Keratinocyte (primary cell): ENCODE data around the gene LARGE1. TPM values are rescaled to one million over a fixed set of nuclear protein-coding genes. Genes with fewer than 3 reads are reported as not detected.

ENCODE experiments used
- DNase-seq: peaks from one replicate; pipeline ENCODE4 v3.0.0-alpha.2; 2011; ENCODE audit warnings: low read depth, missing footprints, low spot score
- FAIRE-seq: peaks from 2 replicates; lab custom pipeline; 2011; peaks lifted over from hg19 to GRCh38; lab: Jason Lieb, UNC
- H2AFZ ChIP-seq: 2 replicates; pipeline ENCODE4 v1.6.0; 2012; ENCODE audit warnings: low read length, control low read depth, inconsistent platforms; ENCODE audit not compliant: control insufficient read depth
- H3K27ac ChIP-seq: 2 replicates; pipeline ENCODE4 v1.5.1; 2011; ENCODE audit warnings: low read length; ENCODE audit not compliant: control insufficient read depth, insufficient read depth
- H3K27me3 ChIP-seq: 3 replicates; pipeline ENCODE4 v1.6.0; 2011; ENCODE audit warnings: low read length; ENCODE audit not compliant: control insufficient read depth, insufficient read depth; ENCODE audit errors: extremely low read depth
- H3K36me3 ChIP-seq, 2 experiments: 2 replicates in 1 of 2; 3 replicates in 1 of 2; pipeline ENCODE4 v1.5.1; 2011; ENCODE audit warnings: low read length in 2 of 2, mild to moderate bottlenecking in 1 of 2; ENCODE audit not compliant: control insufficient read depth in 2 of 2, insufficient read depth in 2 of 2; ENCODE audit errors: extremely low read depth in 1 of 2
- H3K4me1 ChIP-seq: 3 replicates; pipeline ENCODE4 v1.5.1; 2011; ENCODE audit warnings: low read length; ENCODE audit not compliant: control insufficient read depth, insufficient read depth; ENCODE audit errors: extremely low read depth
- H3K4me2 ChIP-seq: 3 replicates; pipeline ENCODE4 v1.6.0; 2011; ENCODE audit warnings: low read depth, low read length; ENCODE audit not compliant: control insufficient read depth, insufficient read depth; ENCODE audit errors: extremely low read depth
- H3K4me3 ChIP-seq, 3 experiments: fragments of 200-600 bp in 1 of 3; sonication (generic) in 1 of 3; 2 replicates in 2 of 3; 3 replicates in 1 of 3; pipeline ENCODE4 v1.5.1; 2011 to 2016; ENCODE audit warnings: low read length in 3 of 3, mild to moderate bottlenecking in 3 of 3, control low read depth in 2 of 3, inconsistent platforms in 1 of 3, low read depth in 1 of 3, mixed read lengths in 1 of 3, mixed run types in 1 of 3, moderate library complexity in 1 of 3; ENCODE audit not compliant: control insufficient read depth in 2 of 3, insufficient read depth in 2 of 3; ENCODE audit errors: extremely low read depth in 1 of 3
- H3K79me2 ChIP-seq: 2 replicates; pipeline ENCODE4 v1.6.0; 2012; ENCODE audit warnings: low read length; ENCODE audit not compliant: control insufficient read depth, insufficient read depth
- H3K9ac ChIP-seq: 3 replicates; pipeline ENCODE4 v1.6.0; 2011; ENCODE audit warnings: low read length; ENCODE audit not compliant: control insufficient read depth, insufficient read depth; ENCODE audit errors: extremely low read depth
- H3K9me1 ChIP-seq: 3 replicates; pipeline ENCODE4 v1.6.0; 2011; ENCODE audit warnings: low read length; ENCODE audit not compliant: control insufficient read depth, insufficient read depth; ENCODE audit errors: extremely low read depth
- H3K9me3 ChIP-seq: 2 replicates; pipeline ENCODE4 v1.5.1; 2012; ENCODE audit warnings: low read depth, low read length; ENCODE audit not compliant: control insufficient read depth
- H4K20me1 ChIP-seq: 3 replicates; pipeline ENCODE4 v1.6.0; 2011; ENCODE audit warnings: low read length; ENCODE audit not compliant: control insufficient read depth, insufficient read depth; ENCODE audit errors: extremely low read depth
- EZH2 ChIP-seq: IDR thresholded peaks from one replicate; pipeline ENCODE4 v1.6.1; 2012; ENCODE audit warnings: inconsistent platforms, mild to moderate bottlenecking, low read length, moderate library complexity
- dilution Hi-C: fragments of 300-500 bp; cut with MboI; formaldehyde crosslinking; loops from one replicate; pipeline ENCODE4 v1.7.0; 2020; ENCODE audit warnings: low sequenced_read_pairs; ENCODE audit not compliant: extremely low pct_ligation_motif_present
- polyA plus RNA-seq, 5 experiments: library from polyadenylated mRNA; depleted of rRNA in 3 of 5; stranded (reverse) in 3 of 5; stranded (forward) in 1 of 5; unstranded in 1 of 5; fragments of >200 nt; gene quantifications; 1 replicate in 1 of 5; 2 replicates in 3 of 5; 3 replicates in 1 of 5; pipeline versions ENCODE4 v1.2.1 to v1.2.3, GENCODE V29; 2011 to 2012; ENCODE audit warnings: missing spikeins in 2 of 5, low read depth in 1 of 5, low replicate concordance in 1 of 5
- TF ChIP-seq, protein P1 (sequence below), 3 experiments: IDR thresholded peaks in 1 of 3; conservative IDR thresholded peaks in 1 of 3; optimal IDR thresholded peaks in 1 of 3; 2 replicates in 2 of 3; 3 replicates in 1 of 3; pipeline versions ENCODE3 to v1.5.1; 2011; ENCODE audit warnings: low read length in 3 of 3, mild to moderate bottlenecking in 3 of 3, moderate library complexity in 2 of 3, control low read depth in 1 of 3, inconsistent platforms in 1 of 3; ENCODE audit not compliant: insufficient read depth in 2 of 3; ENCODE audit errors: extremely low read depth in 1 of 3

The LARGE1 gene
- polyA plus RNA-seq, 1 donor (not counting 4 experiments of a cell fraction or from before 2014, with no cell fraction given) = 4.5 TPM

DNA sequence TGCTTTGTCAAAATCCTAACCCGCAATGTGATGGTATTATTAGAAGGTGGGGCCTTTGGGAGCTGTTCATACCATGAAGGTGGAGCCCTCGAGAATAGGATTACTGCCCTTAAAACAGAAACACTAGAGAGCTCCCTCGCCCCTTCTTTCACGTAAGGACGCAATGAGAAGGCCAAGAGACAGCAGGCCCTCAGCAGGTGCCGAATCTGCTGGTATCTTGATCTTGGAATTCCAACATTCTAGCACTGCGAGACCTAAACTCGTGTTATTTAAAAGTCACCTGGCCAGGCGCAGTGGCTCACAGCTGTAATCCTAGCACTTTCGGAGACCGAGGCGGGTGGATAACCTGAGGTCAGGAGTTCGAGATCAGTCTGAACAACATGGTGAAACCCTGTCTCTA, 33.1 kb downstream of the LARGE1 start:
- TF ChIP-seq, protein P1, sequence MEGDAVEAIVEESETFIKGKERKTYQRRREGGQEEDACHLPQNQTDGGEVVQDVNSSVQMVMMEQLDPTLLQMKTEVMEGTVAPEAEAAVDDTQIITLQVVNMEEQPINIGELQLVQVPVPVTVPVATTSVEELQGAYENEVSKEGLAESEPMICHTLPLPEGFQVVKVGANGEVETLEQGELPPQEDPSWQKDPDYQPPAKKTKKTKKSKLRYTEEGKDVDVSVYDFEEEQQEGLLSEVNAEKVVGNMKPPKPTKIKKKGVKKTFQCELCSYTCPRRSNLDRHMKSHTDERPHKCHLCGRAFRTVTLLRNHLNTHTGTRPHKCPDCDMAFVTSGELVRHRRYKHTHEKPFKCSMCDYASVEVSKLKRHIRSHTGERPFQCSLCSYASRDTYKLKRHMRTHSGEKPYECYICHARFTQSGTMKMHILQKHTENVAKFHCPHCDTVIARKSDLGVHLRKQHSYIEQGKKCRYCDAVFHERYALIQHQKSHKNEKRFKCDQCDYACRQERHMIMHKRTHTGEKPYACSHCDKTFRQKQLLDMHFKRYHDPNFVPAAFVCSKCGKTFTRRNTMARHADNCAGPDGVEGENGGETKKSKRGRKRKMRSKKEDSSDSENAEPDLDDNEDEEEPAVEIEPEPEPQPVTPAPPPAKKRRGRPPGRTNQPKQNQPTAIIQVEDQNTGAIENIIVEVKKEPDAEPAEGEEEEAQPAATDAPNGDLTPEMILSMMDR (optimal IDR thresholded peaks at IDR 0.05 in 1 of 3, IDR thresholded peaks at IDR 0.05 in 1 of 3, conservative IDR thresholded peaks at IDR 0.05 in 1 of 3; ENCODE audit: extremely low read depth in 1 of 3, insufficient read depth in 2 of 3, low read length in 3 of 3) = no peak
- TF ChIP-seq EZH2 = no peak
- dilution Hi-C loops = no loop called here
- Histone ChIP-seq H3K4me1 (peaks cover 13% of the 10 kb centered on the region), H3K4me2 (no peak overlapping the region), H4K20me1 (peaks cover 11% of the 10 kb centered on the region), H3K27ac (no peak overlapping the region), H2AFZ (no peak overlapping the region), H3K79me2 (no peaks in the 10 kb centered on the region), H3K4me3 (no peak overlapping the region), H3K9me3 (no peaks in the 10 kb centered on the region), H3K9me1 (no peaks in the 10 kb centered on the region), H3K36me3 (no peaks in the 10 kb centered on the region), H3K27me3 (no peaks in the 10 kb centered on the region), H3K9ac (no peak overlapping the region)
- no peak for FAIRE-seq
- no peak for DNase-seq

GRCh38 chr22:33886696-33887095, 33.6 kb downstream of the LARGE1 start:
- Histone ChIP-seq H3K9ac (no peak overlapping the region), H3K27me3 (no peaks in the 10 kb centered on the region), H2AFZ (no peak overlapping the region), H3K4me3 (no peak overlapping the region), H3K9me1 (no peaks in the 10 kb centered on the region), H3K4me2 (no peak overlapping the region), H4K20me1 (peaks cover 11% of the 10 kb centered on the region), H3K4me1 (peaks cover 13% of the 10 kb centered on the region), H3K79me2 (no peaks in the 10 kb centered on the region), H3K36me3 (no peaks in the 10 kb centered on the region), H3K27ac (no peak overlapping the region), H3K9me3 (no peaks in the 10 kb centered on the region)
- FAIRE-seq = no peak
- no peak for DNase-seq
- TF ChIP-seq, protein P1 (optimal IDR thresholded peaks at IDR 0.05 in 1 of 3, IDR thresholded peaks at IDR 0.05 in 1 of 3, conservative IDR thresholded peaks at IDR 0.05 in 1 of 3; ENCODE audit: extremely low read depth in 1 of 3, insufficient read depth in 2 of 3, low read length in 3 of 3) = no peak
- no peak for TF ChIP-seq EZH2
- dilution Hi-C loops = no loop called here
